ENCODE results near the gene KPNA5. TPM values are rescaled to one million over a fixed set of nuclear protein-coding genes. Genes with fewer than 3 reads are reported as not detected.

KPNA5 gene
- total and polyA plus RNA-seq, 2 of the 8 experiments (the other 6 are each of a cell fraction or from before 2014, with no cell fraction given) = 2.0 to 9.7 TPM

DNA sequence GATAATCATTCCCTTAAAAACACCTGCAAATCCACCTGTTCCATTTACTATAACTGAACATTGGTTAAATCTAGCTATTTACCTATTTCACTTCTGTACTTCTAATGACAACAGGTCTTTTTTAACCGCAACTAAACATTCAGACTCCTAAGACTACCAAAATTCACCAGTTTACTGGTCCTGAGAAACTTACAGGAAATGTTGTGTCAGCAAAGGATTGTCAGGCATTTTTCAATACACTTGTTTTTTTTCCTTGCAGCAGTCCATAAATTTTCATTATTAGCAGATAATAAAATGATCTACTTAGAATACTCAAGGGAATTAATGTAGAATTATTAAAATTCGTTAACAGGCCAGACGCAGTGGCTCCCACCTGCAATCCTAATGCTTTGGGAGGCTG is 17.7 kb upstream of the KPNA5 start:
- no peak overlapping the region for H4K5ac ChIP-seq (ENCODE audit: insufficient read length, low read depth, low read length)
- 0 out of 2 replicates have a peak, but pooled peaks cover 1% of the 10 kb centered on the region for H3K23me2 ChIP-seq (ENCODE audit: low read depth, low read length)
- H3K9ac ChIP-seq (replicated peaks in 1 of 4; ENCODE audit: extremely low read depth in 1 of 4, low read depth in 3 of 4, low read length in 3 of 4) = no peak overlapping the region
- no peak overlapping the region for H2BK120ac ChIP-seq (replicated peaks; ENCODE audit: low read depth, low read length)
- no peak overlapping the region for H2AK5ac ChIP-seq (ENCODE audit: low read depth, low read length)
- H3K4ac ChIP-seq (replicated peaks; ENCODE audit: insufficient read length, low read depth, low read length) = no peak overlapping the region
- H4K20me1 ChIP-seq (replicated peaks in 1 of 2; ENCODE audit: control insufficient read depth in 1 of 2, insufficient read depth in 2 of 2, low read length in 2 of 2) = peaks cover 0 to 4% of the 10 kb centered on the region in 2 experiments
- no peak overlapping the region for H2BK5ac ChIP-seq (ENCODE audit: low read depth, low read length)
- peaks cover under 1% of the 10 kb centered on the region; the same call in 1 of the 2 replicates for H3K79me1 ChIP-seq (ENCODE audit: low read depth, low read length)
- H2AFZ ChIP-seq (ENCODE audit: low read length) = no peak overlapping the region
- H3K4me3 ChIP-seq (ENCODE audit: extremely low read depth in 1 of 4, insufficient read depth in 2 of 4, low read depth in 3 of 4, low read length in 4 of 4) = no peak overlapping the region
- H2BK20ac ChIP-seq (ENCODE audit: low read length) = no peak overlapping the region
- H3K23ac ChIP-seq (ENCODE audit: insufficient read length) = no peak overlapping the region
- H3K79me2 ChIP-seq (ENCODE audit: control insufficient read depth in 1 of 2, insufficient read depth in 2 of 2, low read length in 2 of 2) = peaks cover 3 to 77% of the 10 kb centered on the region in 2 experiments
- H3K9me3 ChIP-seq (ENCODE audit: insufficient read depth in 2 of 2, low read depth in 1 of 2, low read length in 1 of 2) = no peaks in the 10 kb centered on the region
- ChIA-PET CTCF (ENCODE audit: partially characterized antibody) (interaction anchor here (0.7 kb wide), 1 partner anchor 126 kb away, joined by 3 read pairs; no protein-coding TSS in a partner anchor), POLR2A (ENCODE audit: partially characterized antibody) (no interaction called here)
- TF ChIP-seq TBP (IDR thresholded peaks at IDR 0.05; ENCODE audit: low read depth, low read length) (no peak), HDAC6 (IDR thresholded peaks at IDR 0.05; ENCODE audit: low read depth, low read length) (no peak), ASH2L (IDR thresholded peaks at IDR 0.05; ENCODE audit: low read length) (no peak)
- H3K56ac ChIP-seq (replicated peaks; ENCODE audit: insufficient read length, low read depth, low read length) = no peak overlapping the region
- H2BK12ac ChIP-seq (ENCODE audit: low read depth, low read length) = no peak overlapping the region
- H3K4me1 ChIP-seq (replicated peaks in 1 of 4; ENCODE audit: control insufficient read depth in 3 of 4, insufficient read depth in 4 of 4, low read length in 3 of 4) = peaks cover 0 to 3% (median 1%) of the 10 kb centered on the region in 4 experiments; a peak in 2 of 7 replicates
- no peak overlapping the region for H4K8ac ChIP-seq (ENCODE audit: extremely low read depth, insufficient read depth, low read length)
- H3K27me3 ChIP-seq (replicated peaks in 1 of 4; ENCODE audit: control insufficient read depth in 3 of 4, extremely low read depth in 1 of 4, insufficient read depth in 3 of 4, low read length in 3 of 4) = no peaks in the 10 kb centered on the region
- no peak overlapping the region for H3K27ac ChIP-seq (ENCODE audit: low read depth, low read length)
- H3K4me2 ChIP-seq (ENCODE audit: insufficient read depth in 1 of 2, low read depth in 2 of 2, low read length in 2 of 2) = no peak overlapping the region
- H3K18ac ChIP-seq (ENCODE audit: extremely low read depth, low read length) = no peak overlapping the region
- H2BK15ac ChIP-seq (ENCODE audit: low read length) = no peak overlapping the region
- DNase-seq (ENCODE audit: low read depth in 1 of 2, low spot score in 2 of 2) (no peak), FAIRE-seq (no peak)
- H3K14ac ChIP-seq (ENCODE audit: insufficient read length) = no peak overlapping the region
- no peak overlapping the region for H4K91ac ChIP-seq (replicated peaks; ENCODE audit: insufficient read length, low read length)
- peaks cover 0 to 7% (median 0%) of the 10 kb centered on the region in 4 experiments; a peak in 3 of 8 replicates for H3K36me3 ChIP-seq (ENCODE audit: control insufficient read depth in 2 of 4, insufficient read depth in 4 of 4, low read length in 3 of 4)
- WGBS, 2 experiments (ENCODE audit: extremely low coverage in 1 of 2, insufficient coverage in 1 of 2, insufficient read length in 1 of 2, insufficient replicate concordance in 2 of 2, low coverage in 1 of 2, low lambda C conversion rate in 2 of 2, missing lambda C conversion rate in 1 of 2) = 92% methylated on average over 3 of the region's 3 CpGs; no CpG with 5 or more reads in 1 of the 2 experiments
